Activated CD4-positive, alpha-beta memory T cell treated with anti-CD3 and anti-CD28 coated beads for 36 hours (primary cell): Measurements from ENCODE around the gene UCN3. TPM values are rescaled to one million over a fixed set of nuclear protein-coding genes. Genes with fewer than 3 reads are reported as not detected.

ENCODE experiments used
- CTCF ChIA-PET: fragments of 350-600 bp; sonication (Branson Sonifier 250); formaldehyde crosslinking; loops from one replicate; lab custom pipeline; 2021; ENCODE audit warnings: antibody characterized with exemption, inconsistent platforms; lab: Charles Lee
- POLR2A ChIA-PET: fragments of 350-600 bp; sonication (Branson Sonifier 250); formaldehyde crosslinking; loops from one replicate; lab custom pipeline; 2021; ENCODE audit warnings: antibody characterized with exemption; lab: Charles Lee
- DNase-seq: peaks from one replicate; pipeline ENCODE4 v3.0.0-alpha.2; 2020
- H3K27ac Mint-ChIP-seq: one replicate; pipeline ENCODE4 v1.8.0; 2021; ENCODE audit warnings: mixed read lengths
- H3K27me3 Mint-ChIP-seq: one replicate; pipeline ENCODE4 v1.8.0; 2021; ENCODE audit warnings: mixed read lengths
- H3K36me3 Mint-ChIP-seq: one replicate; pipeline ENCODE4 v1.8.0; 2021; ENCODE audit warnings: mixed read lengths
- H3K4me1 Mint-ChIP-seq: one replicate; pipeline ENCODE4 v1.8.0; 2021; ENCODE audit warnings: low read depth, mixed read lengths
- H3K4me3 Mint-ChIP-seq: one replicate; pipeline ENCODE4 v1.8.0; 2021; ENCODE audit warnings: mild to moderate bottlenecking, mixed read lengths
- H3K9me3 Mint-ChIP-seq: one replicate; pipeline ENCODE4 v1.8.0; 2021; ENCODE audit warnings: mixed read lengths
- intact Hi-C: fragments of 100-400 bp; cut with micrococcal nuclease; formaldehyde crosslinking; loops from one replicate; pipeline ENCODE4 v1.15.1; 2023
- total RNA-seq, 2 experiments: library from RNA; stranded (reverse); gene quantifications; one replicate each; pipeline ENCODE4 v1.2.3, GENCODE V29; 2021

UCN3 gene
- total RNA-seq, 2 experiments from 2014 or later, result not detected

DNA sequence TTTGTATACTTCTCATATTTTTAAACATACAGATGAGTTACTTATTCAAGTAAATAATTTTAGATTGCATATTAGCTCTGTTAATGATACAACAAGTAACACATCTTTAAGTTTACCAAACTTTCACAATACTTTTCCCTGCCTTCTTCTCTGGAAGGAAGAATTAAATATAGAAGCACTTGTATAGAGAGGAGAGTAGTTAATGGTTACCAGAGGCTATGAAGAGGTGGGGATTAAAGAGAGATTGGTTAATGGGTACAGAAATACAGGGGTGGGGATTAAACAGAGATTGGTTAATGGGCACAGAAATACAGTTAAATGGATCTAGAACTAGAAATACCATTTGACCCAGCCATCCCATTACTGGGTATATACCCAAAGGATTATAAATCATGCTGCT is 20.0 kb upstream of the UCN3 start:
- Mint-ChIP-seq H3K36me3 (no peaks in the 10 kb centered on the region), H3K9me3 (no peaks in the 10 kb centered on the region)

DNA sequence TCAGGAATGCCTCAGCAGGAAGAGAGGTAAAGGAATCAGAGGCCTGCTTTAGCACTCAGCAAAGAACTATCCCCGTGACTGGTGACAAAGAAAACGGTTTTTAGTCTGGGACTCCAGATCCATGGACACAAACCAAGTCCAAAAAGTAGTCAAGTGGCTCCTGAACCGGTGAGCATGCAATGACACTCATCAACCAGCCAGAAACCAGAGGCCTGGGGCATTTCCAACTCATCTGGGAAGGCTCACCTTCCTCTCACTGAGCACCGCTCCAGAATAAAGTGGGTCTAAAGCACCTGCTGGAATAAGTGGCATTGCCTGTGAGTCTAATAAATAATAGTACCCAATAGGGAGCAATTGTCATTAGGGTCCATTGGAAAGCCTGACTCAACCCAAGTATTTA is 17.9 kb upstream of the UCN3 start:
- Mint-ChIP-seq H3K4me1 (peaks cover 5% of the 10 kb centered on the region), H3K9me3 (no peaks in the 10 kb centered on the region), H3K27ac (no peak overlapping the region), H3K4me3 (no peak overlapping the region), H3K36me3 (no peaks in the 10 kb centered on the region), H3K27me3 (no peaks in the 10 kb centered on the region)
- ChIA-PET POLR2A (no interaction called here), CTCF (no interaction called here)
- DNase-seq, result no peak
- intact Hi-C loops, result no loop called here

More for the DNA sequence above, 20.0 kb upstream of the UCN3 start:
- peaks cover 5% of the 10 kb centered on the region for H3K4me1 Mint-ChIP-seq
- ChIA-PET CTCF (interaction anchor here (2.2 kb wide), 1 partner anchor 495 kb away, joined by 11 read pairs; no protein-coding TSS in a partner anchor), POLR2A (no interaction called here)
- H3K27ac Mint-ChIP-seq, result no peak overlapping the region
- intact Hi-C loops, result no loop called here
- no peak overlapping the region for H3K4me3 Mint-ChIP-seq
- no peaks in the 10 kb centered on the region for H3K27me3 Mint-ChIP-seq
- no peak for DNase-seq

DNA sequence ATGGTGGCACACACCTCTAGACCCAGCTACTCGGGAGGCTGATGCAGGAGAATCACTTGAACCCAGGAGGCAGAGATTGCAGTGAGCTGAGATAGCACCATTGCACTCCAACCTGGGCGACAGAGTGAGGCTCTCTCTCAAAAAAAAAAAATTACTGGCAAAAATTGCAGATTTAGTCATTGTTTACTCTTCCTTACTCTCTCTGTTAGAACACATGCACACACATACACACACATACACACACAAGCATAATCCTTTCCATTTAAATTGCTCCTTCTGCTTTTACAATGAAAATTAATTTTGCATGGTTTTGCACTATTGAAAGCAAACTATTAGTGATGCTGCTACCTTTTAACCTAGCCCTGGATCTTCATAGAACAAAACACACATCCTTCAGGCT is 15.4 kb upstream of the UCN3 start:
- Mint-ChIP-seq H3K4me1 (no peaks in the 10 kb centered on the region), H3K9me3 (no peaks in the 10 kb centered on the region), H3K27me3 (no peaks in the 10 kb centered on the region), H3K4me3 (no peak overlapping the region), H3K27ac (no peak overlapping the region), H3K36me3 (no peaks in the 10 kb centered on the region)
- no peak for DNase-seq
- CTCF ChIA-PET, result no interaction called here
- intact Hi-C loops, result no loop called here
- POLR2A ChIA-PET, result no interaction called here

DNA sequence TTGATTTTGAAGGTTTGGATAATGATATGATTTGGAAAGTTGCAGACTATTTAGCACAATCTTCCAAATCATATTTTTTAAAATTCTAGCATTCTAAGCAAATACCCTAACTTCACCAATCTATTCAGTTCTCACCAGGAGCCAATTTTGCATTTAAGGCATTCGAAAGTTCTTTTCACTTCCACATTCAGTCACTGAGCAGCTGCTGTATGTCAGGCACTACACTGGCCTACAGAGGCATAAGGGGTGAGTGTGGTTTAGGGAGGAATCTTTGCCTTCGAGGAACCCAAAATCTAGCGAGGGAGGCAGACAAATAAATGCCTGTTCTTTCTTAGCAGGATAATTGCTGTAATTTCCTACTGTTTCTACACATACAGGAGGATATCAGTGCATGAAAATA is 10.7 kb upstream of the UCN3 start:
- POLR2A ChIA-PET, result no interaction called here
- H3K36me3 Mint-ChIP-seq, result no peaks in the 10 kb centered on the region
- intact Hi-C loops, result no loop called here
- CTCF ChIA-PET, result no interaction called here
- peaks cover 4% of the 10 kb centered on the region for H3K27me3 Mint-ChIP-seq
- peaks cover 14% of the 10 kb centered on the region for H3K4me1 Mint-ChIP-seq
- no peak overlapping the region for H3K4me3 Mint-ChIP-seq
- DNase-seq, result no peak
- H3K9me3 Mint-ChIP-seq, result no peaks in the 10 kb centered on the region
- H3K27ac Mint-ChIP-seq, result no peak overlapping the region

DNA sequence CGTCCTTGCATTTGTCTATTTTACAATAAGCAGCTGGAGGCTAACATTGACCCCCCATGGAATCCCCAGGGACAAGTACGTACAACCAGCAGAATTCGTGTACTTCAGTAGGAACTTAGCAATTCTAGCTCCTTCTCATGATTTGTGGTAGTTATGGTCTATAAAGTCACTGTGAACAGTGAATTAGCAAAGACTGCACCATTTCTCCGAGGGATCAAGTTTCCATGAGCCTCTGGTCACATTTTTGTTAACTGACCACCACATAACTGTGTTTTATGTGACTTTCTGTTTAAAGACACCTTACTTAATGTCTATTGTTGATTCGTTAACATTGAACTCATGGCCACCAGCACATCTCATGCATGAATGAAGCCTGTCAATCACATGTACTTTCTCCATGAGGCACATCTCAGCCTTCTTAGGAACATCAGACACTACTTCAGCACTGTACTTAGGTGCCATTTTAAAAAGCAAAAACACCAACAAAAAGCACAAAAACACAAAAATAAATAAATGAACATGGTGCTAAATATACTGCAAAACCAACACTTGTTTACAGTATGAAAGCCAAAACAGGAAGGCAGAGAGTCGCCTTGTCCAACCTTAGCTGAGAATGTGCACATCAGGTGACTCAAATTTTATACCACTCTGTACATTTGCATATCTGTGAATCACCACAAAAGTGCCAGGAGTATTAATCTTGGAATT is 9.0 kb upstream of the UCN3 start:
- Mint-ChIP-seq H3K4me3 (no peak overlapping the region), H3K36me3 (no peaks in the 10 kb centered on the region), H3K27ac (no peak overlapping the region), H3K27me3 (peaks cover 4% of the 10 kb centered on the region), H3K9me3 (no peaks in the 10 kb centered on the region), H3K4me1 (peaks cover 14% of the 10 kb centered on the region)
- intact Hi-C loops, result loop anchor here (1.0 kb wide), 2 partner anchors 38 to 63 kb away; no protein-coding TSS in a partner anchor
- POLR2A ChIA-PET, result interaction anchor here (1.4 kb wide), 1 partner anchor 38 kb away, joined by 6 read pairs; no protein-coding TSS in a partner anchor
- CTCF ChIA-PET, result interaction anchor here (1.1 to 2.1 kb wide), 3 partner anchors 28 to 506 kb away, joined by 4 to 10 read pairs (median 7); no protein-coding TSS in a partner anchor
- DNase-seq, result no peak

DNA sequence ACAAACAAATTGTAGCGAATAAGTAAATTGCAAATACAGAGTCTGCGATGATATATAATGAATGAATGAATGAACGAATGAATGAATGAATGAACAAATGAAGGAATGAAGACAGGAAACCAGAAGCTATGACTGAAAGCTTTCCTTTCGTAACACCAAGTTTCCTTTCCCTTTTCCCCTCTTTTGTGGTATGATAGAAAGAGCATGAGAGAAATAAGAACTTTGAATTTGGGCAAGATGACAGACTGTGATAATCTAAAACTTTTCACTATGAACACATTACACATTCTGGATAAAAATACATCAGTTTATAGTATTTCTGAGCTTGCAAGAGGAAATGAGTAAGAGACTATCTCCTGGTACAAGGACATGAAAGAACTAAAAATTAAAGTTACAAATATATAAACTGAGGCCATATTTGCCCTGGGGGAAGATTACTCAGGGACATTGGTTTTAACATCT is 8.4 kb upstream of the UCN3 start:
- DNase-seq, result no peak
- Mint-ChIP-seq H3K27me3 (peaks cover 4% of the 10 kb centered on the region), H3K9me3 (no peaks in the 10 kb centered on the region), H3K4me3 (no peak overlapping the region), H3K4me1 (peaks cover 14% of the 10 kb centered on the region), H3K36me3 (no peaks in the 10 kb centered on the region), H3K27ac (no peak overlapping the region)
- CTCF ChIA-PET, result interaction anchor here (1.1 to 2.1 kb wide), 3 partner anchors 27 to 507 kb away, joined by 4 to 10 read pairs (median 7); no protein-coding TSS in a partner anchor
- intact Hi-C loops, result loop anchor here (1.0 kb wide), 2 partner anchors 39 to 64 kb away; no protein-coding TSS in a partner anchor
- POLR2A ChIA-PET, result interaction anchor here (1.4 kb wide), 1 partner anchor 39 kb away, joined by 6 read pairs; no protein-coding TSS in a partner anchor

DNA sequence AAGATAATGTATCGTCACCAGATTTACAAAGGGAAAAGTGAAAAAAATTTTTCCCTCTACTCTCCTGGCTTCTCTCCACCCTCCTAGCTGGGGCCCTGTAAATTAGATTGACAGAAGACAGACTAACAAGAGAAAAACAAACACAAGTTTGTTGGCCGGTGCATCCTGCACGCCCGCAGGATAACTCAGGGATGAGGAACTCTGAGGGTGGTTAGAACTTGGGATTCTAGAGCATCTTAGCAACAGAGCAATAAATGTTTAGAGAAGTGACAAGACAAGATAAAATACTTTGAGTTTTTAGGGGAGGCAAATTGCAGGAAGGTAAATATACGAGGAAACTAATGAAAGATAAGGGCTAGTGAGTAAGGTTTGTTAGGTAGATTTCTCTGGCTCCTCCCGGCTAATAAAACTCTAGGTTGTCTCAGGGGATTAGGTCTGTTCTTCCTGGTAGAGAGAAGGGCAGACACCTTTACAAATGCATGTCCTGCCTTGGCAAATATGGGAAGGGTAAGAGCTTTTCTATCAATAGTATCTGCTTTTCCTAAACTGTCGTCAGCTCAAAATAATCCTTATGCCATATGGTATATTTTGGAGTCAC is 4.3 kb upstream of the UCN3 start:
- no peak for DNase-seq
- ChIA-PET POLR2A (no interaction called here), CTCF (interaction anchor here (0.5 kb wide), 1 partner anchor 550 kb away, joined by 3 read pairs; no protein-coding TSS in a partner anchor)
- Mint-ChIP-seq H3K27ac (no peak overlapping the region), H3K4me3 (no peak overlapping the region), H3K9me3 (no peaks in the 10 kb centered on the region), H3K4me1 (peaks cover 17% of the 10 kb centered on the region), H3K27me3 (peaks cover 11% of the 10 kb centered on the region), H3K36me3 (no peaks in the 10 kb centered on the region)
- intact Hi-C loops, result no loop called here

DNA sequence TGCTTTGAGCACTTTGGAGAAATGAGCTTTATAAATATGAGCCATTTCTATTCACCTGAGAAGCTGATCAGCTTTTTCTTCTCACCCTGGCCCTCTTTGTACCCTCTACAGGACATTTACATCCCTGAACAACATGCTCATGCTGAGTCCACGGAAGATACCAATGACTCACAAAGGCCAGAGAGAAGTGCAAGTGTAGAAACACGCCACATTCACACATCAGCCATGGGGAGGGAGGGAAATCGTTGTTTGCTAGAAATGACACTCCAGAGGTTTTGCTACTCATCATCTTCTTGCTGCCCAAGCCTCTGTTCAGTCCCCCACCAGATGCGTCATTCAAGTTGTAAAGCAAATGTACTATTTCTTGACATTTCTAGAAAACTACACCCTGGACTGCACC is 2.8 kb upstream of the UCN3 start:
- Mint-ChIP-seq H3K36me3 (no peaks in the 10 kb centered on the region), H3K4me1 (peaks cover 7% of the 10 kb centered on the region), H3K27ac (no peak overlapping the region), H3K4me3 (no peak overlapping the region), H3K27me3 (peaks cover 11% of the 10 kb centered on the region), H3K9me3 (no peaks in the 10 kb centered on the region)
- CTCF ChIA-PET, result no interaction called here
- intact Hi-C loops, result no loop called here
- POLR2A ChIA-PET, result no interaction called here
- peak; percentile 26 for DNase-seq

DNA sequence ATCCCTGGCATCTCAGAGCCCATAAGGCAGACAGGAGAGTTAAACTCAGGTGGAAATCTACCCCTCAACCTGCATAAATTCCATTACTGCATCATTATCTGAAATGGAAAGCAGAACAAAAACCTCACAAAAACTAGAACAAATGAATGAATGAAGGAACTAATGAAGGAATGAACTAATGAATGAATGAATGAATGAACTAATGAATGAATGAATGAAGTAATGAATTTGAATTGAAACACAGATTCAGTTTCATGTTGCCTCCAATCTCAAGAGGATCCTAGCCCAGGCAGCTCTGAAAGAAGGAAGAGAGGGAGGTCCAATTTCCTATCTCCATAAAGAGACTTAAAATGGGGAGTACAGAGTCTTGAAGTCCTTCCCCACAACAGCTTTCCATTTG is 1.9 kb upstream of the UCN3 start:
- intact Hi-C loops, result no loop called here
- POLR2A ChIA-PET, result no interaction called here
- H3K4me1 Mint-ChIP-seq, result peaks cover 6% of the 10 kb centered on the region
- no peak for DNase-seq
- H3K36me3 Mint-ChIP-seq, result no peaks in the 10 kb centered on the region
- no peak overlapping the region for H3K4me3 Mint-ChIP-seq
- H3K9me3 Mint-ChIP-seq, result no peaks in the 10 kb centered on the region
- CTCF ChIA-PET, result no interaction called here
- no peak overlapping the region for H3K27ac Mint-ChIP-seq
- peaks cover 9% of the 10 kb centered on the region for H3K27me3 Mint-ChIP-seq

DNA sequence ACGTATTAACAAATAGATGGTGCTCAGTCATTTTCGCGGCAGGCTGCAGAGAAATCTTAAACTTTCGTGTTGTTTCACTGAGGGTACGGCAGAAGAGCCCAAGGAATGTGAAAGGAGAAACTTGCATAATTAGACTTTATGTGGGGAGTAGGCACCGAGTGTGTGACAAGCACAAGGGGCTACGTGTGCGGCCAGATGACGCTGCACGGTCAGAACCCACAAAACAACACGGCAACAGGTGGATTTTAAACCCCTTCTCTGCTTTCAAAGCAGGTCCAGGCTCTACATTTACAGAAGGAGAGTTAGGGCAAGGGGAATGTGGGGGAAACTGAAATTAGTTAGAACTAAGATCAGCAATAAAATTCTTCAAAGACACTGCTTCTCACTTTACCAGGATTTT is 392 bp upstream of the UCN3 start:
- Mint-ChIP-seq H3K27ac (no peak overlapping the region), H3K4me3 (no peak overlapping the region), H3K9me3 (no peaks in the 10 kb centered on the region), H3K4me1 (peaks cover 6% of the 10 kb centered on the region), H3K36me3 (no peaks in the 10 kb centered on the region), H3K27me3 (peaks cover 7% of the 10 kb centered on the region)
- CTCF ChIA-PET, result no interaction called here
- POLR2A ChIA-PET, result no interaction called here
- intact Hi-C loops, result no loop called here
- no peak for DNase-seq

DNA sequence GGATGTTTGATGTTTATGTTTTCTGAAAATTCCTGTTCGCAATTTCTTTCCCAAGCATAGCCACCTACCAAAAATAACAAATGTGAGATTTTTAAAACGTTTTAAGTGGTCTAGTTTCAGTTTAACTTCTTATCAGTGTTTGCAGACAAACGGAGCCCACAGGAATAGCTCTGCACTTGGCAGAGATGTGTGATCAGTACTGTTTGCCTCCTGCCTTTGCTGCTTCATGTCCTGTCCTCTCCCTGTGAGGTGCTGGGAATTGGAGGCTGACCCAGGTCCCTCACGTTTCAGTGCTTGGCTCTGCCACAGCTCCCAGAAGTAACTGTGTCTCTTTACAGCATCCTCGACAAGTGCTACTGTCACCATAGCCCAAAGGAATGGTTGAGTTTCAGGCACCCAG is 1.2 kb downstream of the UCN3 start:
- CTCF ChIA-PET, result no interaction called here
- H3K27ac Mint-ChIP-seq, result no peak overlapping the region
- no peak for DNase-seq
- peaks cover 7% of the 10 kb centered on the region for H3K27me3 Mint-ChIP-seq
- peaks cover 6% of the 10 kb centered on the region for H3K4me1 Mint-ChIP-seq
- H3K4me3 Mint-ChIP-seq, result no peak overlapping the region
- H3K36me3 Mint-ChIP-seq, result no peaks in the 10 kb centered on the region
- POLR2A ChIA-PET, result no interaction called here
- intact Hi-C loops, result no loop called here
- H3K9me3 Mint-ChIP-seq, result peaks cover 10% of the 10 kb centered on the region

DNA sequence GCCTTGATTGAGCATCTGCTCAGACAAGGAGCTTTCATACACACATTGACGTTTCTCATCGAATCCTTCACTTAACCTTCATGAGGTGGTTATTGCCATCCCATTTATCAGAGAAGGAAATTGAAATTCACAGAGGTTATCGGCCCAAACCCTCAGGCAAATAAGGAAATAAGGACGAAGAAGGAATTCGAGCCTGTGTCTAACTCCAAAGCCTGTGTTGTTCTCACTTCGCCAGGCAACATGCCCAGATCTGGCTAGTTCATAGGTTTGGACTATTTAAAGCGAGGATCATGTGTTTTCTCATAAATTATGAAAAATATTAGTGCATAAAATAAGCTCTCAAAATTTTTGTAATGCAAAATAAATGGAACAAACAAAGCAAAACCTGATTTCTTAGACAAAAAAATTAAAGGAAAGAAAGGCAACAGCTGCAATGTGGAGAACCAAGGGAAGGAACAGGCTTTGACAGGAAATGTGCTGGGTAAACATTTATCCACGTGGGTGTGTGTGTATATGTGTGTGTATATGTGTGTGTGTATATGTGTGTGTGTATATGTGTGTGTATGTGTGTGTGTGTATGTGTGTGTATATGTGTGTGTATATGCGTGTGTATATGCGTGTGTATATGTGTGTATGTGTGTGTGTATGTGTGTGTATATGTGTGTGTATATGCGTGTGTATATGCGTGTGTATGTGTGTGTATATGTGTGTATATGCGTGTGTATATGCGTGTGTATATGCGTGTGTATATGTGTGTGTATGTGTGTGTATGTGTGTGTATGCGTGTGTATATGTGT is 4.8 kb downstream of the UCN3 start:
- Mint-ChIP-seq H3K9me3 (peaks cover 12% of the 10 kb centered on the region), H3K4me1 (peaks cover 3% of the 10 kb centered on the region), H3K27me3 (peaks cover 4% of the 10 kb centered on the region), H3K4me3 (no peak overlapping the region), H3K36me3 (no peaks in the 10 kb centered on the region), H3K27ac (no peak overlapping the region)
- ChIA-PET POLR2A (no interaction called here), CTCF (no interaction called here)
- intact Hi-C loops, result no loop called here
- DNase-seq, result no peak
